Hepatocyte (in vitro differentiated cells): ENCODE data around the gene ANKLE2. TPM values are rescaled to one million over a fixed set of nuclear protein-coding genes. Genes with fewer than 3 reads are reported as not detected.

Experiments
- DNase-seq: peaks from one replicate; pipeline ENCODE4 v3.0.0-alpha.2; 2016; ENCODE audit warnings: low spot score
- H2AFZ ChIP-seq: fragments of 200-600 bp; sonication (generic); 2 replicates; pipeline ENCODE4 v1.6.0; 2016; ENCODE audit warnings: antibody characterized with exemption, mild to moderate bottlenecking
- H3K27ac ChIP-seq: fragments of 200-600 bp; sonication (generic); 2 replicates; pipeline ENCODE4 v1.5.1; 2016; ENCODE audit warnings: mild to moderate bottlenecking
- H3K27me3 ChIP-seq: fragments of 200-600 bp; sonication (generic); 2 replicates; pipeline ENCODE4 v1.6.1; 2016
- H3K36me3 ChIP-seq: fragments of 200-600 bp; sonication (generic); replicated peaks from 2 replicates; pipeline ENCODE4 v1.5.1; 2016; ENCODE audit warnings: low read depth; ENCODE audit not compliant: insufficient read depth
- H3K4me1 ChIP-seq: fragments of 200-600 bp; sonication (generic); 2 replicates; pipeline ENCODE4 v1.5.1; 2016; ENCODE audit warnings: mild to moderate bottlenecking, moderate library complexity; ENCODE audit not compliant: insufficient read depth
- H3K4me2 ChIP-seq: fragments of 200-600 bp; sonication (generic); 2 replicates; pipeline ENCODE4 v1.6.0; 2016
- H3K4me3 ChIP-seq: fragments of 200-600 bp; sonication (generic); 2 replicates; pipeline ENCODE4 v1.5.1; 2016; ENCODE audit warnings: mild to moderate bottlenecking
- H3K79me2 ChIP-seq: fragments of 200-600 bp; sonication (generic); 2 replicates; pipeline ENCODE4 v1.6.0; 2017; ENCODE audit warnings: mild to moderate bottlenecking
- H3K9me2 ChIP-seq: fragments of 200-600 bp; sonication (generic); replicated peaks from 2 replicates; pipeline ENCODE4 v1.6.0; 2017; ENCODE audit warnings: mild to moderate bottlenecking; ENCODE audit not compliant: insufficient read depth
- H3K9me3 ChIP-seq: fragments of 200-600 bp; sonication (generic); 2 replicates; pipeline ENCODE4 v1.5.1; 2016; ENCODE audit warnings: low read depth, mild to moderate bottlenecking
- H4K20me1 ChIP-seq: fragments of 200-600 bp; sonication (generic); 2 replicates; pipeline ENCODE4 v1.6.0; 2016; ENCODE audit warnings: mild to moderate bottlenecking; ENCODE audit not compliant: insufficient read depth, poor library complexity, severe bottlenecking
- CTCF ChIP-seq: fragments of 200-600 bp; sonication (generic); IDR thresholded peaks from 2 replicates; pipeline ENCODE4 v1.5.1; 2016; ENCODE audit warnings: antibody characterized with exemption, mild to moderate bottlenecking; ENCODE audit not compliant: poor library complexity
- EZH2 ChIP-seq: fragments of 200-600 bp; sonication (generic); IDR thresholded peaks from 2 replicates; pipeline ENCODE4 v1.6.1; 2016; ENCODE audit warnings: antibody characterized with exemption, mild to moderate bottlenecking, borderline replicate concordance
- EZH2phosphoT487 ChIP-seq: fragments of 200-600 bp; sonication (generic); IDR thresholded peaks from one replicate; pipeline ENCODE4 v1.6.1; 2018; ENCODE audit warnings: antibody characterized with exemption, mild to moderate bottlenecking, low read depth, moderate library complexity; ENCODE audit not compliant: unreplicated experiment, severe bottlenecking
- WGBS: methylation state at CpG from one replicate; pipeline ENCODE4 v1.1.6; 2016; ENCODE audit warnings: low lambda C conversion rate; ENCODE audit errors: missing lambda C conversion rate; 5-methylcytosine and 5-hydroxymethylcytosine counted together
- polyA plus RNA-seq: library from polyadenylated mRNA; unstranded; fragments of >200 nt; fragmentation: Nextera tagmentation; extraction: Ambion mirVana; gene quantifications from 2 replicates; pipeline ENCODE4 v1.2.1, GENCODE V29; 2016
- total RNA-seq: library from RNA; depleted of rRNA; stranded (reverse); fragments of >200 nt; gene quantifications from 2 replicates; pipeline ENCODE4 v1.2.3, GENCODE V29; 2014

Gene ANKLE2
- total and polyA plus RNA-seq, 2 experiments from 2014 or later: 45.3 to 70.3 TPM

GRCh38 chr12:132736913-132737312 is 24.7 kb downstream of the ANKLE2 start:
- H3K4me1 ChIP-seq: no peaks in the 10 kb centered on the region
- WGBS: 98% methylated on average over 15 of the region's 15 CpGs
- no peaks in the 10 kb centered on the region for H4K20me1 ChIP-seq
- no peaks in the 10 kb centered on the region for H3K9me2 ChIP-seq
- DNase-seq: no peak
- H3K27ac ChIP-seq: no peak overlapping the region
- no peak overlapping the region for H3K4me3 ChIP-seq
- H3K4me2 ChIP-seq: no peak overlapping the region
- no peak overlapping the region for H2AFZ ChIP-seq
- H3K36me3 ChIP-seq: peaks cover 7% of the 10 kb centered on the region
- peaks cover 4% of the 10 kb centered on the region for H3K79me2 ChIP-seq
- no peaks in the 10 kb centered on the region for H3K9me3 ChIP-seq
- no peak for TF ChIP-seq CTCF
- TF ChIP-seq EZH2phosphoT487: no peak
- no peak for TF ChIP-seq EZH2
- H3K27me3 ChIP-seq: no peaks in the 10 kb centered on the region

GRCh38 chr12:132736378-132736777 is 25.3 kb downstream of the ANKLE2 start:
- Histone ChIP-seq H2AFZ (no peak overlapping the region), H3K4me3 (no peak overlapping the region), H3K27me3 (no peaks in the 10 kb centered on the region), H3K4me1 (no peaks in the 10 kb centered on the region), H4K20me1 (no peaks in the 10 kb centered on the region), H3K79me2 (peaks cover under 1% of the 10 kb centered on the region), H3K9me2 (no peaks in the 10 kb centered on the region), H3K9me3 (no peaks in the 10 kb centered on the region), H3K4me2 (no peak overlapping the region), H3K27ac (no peak overlapping the region), H3K36me3 (peaks cover 3% of the 10 kb centered on the region)
- DNase-seq: no peak
- TF ChIP-seq EZH2: no peak
- no peak for TF ChIP-seq CTCF
- TF ChIP-seq EZH2phosphoT487: no peak
- 95% methylated on average over 12 of the region's 12 CpGs for WGBS

GRCh38 chr12:132735496-132735895 is 26.1 kb downstream of the ANKLE2 start:
- H3K9me2 ChIP-seq: no peaks in the 10 kb centered on the region
- H2AFZ ChIP-seq: no peak overlapping the region
- DNase-seq: no peak
- H3K36me3 ChIP-seq: peaks cover 3% of the 10 kb centered on the region
- H3K27me3 ChIP-seq: no peaks in the 10 kb centered on the region
- H3K9me3 ChIP-seq: no peaks in the 10 kb centered on the region
- H4K20me1 ChIP-seq: no peaks in the 10 kb centered on the region
- TF ChIP-seq EZH2 (no peak), EZH2phosphoT487 (no peak), CTCF (no peak)
- H3K27ac ChIP-seq: no peak overlapping the region
- H3K79me2 ChIP-seq: no peaks in the 10 kb centered on the region
- H3K4me1 ChIP-seq: no peaks in the 10 kb centered on the region
- no peak overlapping the region for H3K4me3 ChIP-seq
- WGBS: 98% methylated on average over 18 of the region's 20 CpGs
- no peak overlapping the region for H3K4me2 ChIP-seq

- H3K79me2 ChIP-seq: no peaks in the 10 kb centered on the region
- TF ChIP-seq EZH2phosphoT487 (no peak), EZH2 (no peak), CTCF (no peak)
- peaks cover 3% of the 10 kb centered on the region for H3K36me3 ChIP-seq
- DNase-seq: no peak
- H3K4me2 ChIP-seq: no peak overlapping the region
- WGBS: 55% methylated on average over 10 of the region's 10 CpGs
- H2AFZ ChIP-seq: no peak overlapping the region
- H3K27ac ChIP-seq: no peak overlapping the region
- no peaks in the 10 kb centered on the region for H3K4me1 ChIP-seq
- H3K4me3 ChIP-seq: no peak overlapping the region
- no peaks in the 10 kb centered on the region for H4K20me1 ChIP-seq
- no peaks in the 10 kb centered on the region for H3K9me2 ChIP-seq
- H3K27me3 ChIP-seq: no peaks in the 10 kb centered on the region
- no peaks in the 10 kb centered on the region for H3K9me3 ChIP-seq
Measured at GRCh38 chr12:132734206-132734605, 27.4 kb downstream of the ANKLE2 start.
